ENCODE results near the gene SCN2A. TPM values are rescaled to one million over a fixed set of nuclear protein-coding genes. Genes with fewer than 3 reads are reported as not detected.
"Not testable (repeated sequence)": the region's sequence is repeated elsewhere in the genome, so short reads cannot be mapped to it uniquely, and the experiment has no call there.

The SCN2A gene
- total RNA-seq, 1 donor from 2014 or later, result 0.31 TPM

GRCh38 chr2:165253178-165253577, 14.0 kb downstream of the SCN2A start:
- DNase-seq, result no peak

GRCh38 chr2:165256618-165257017, 17.4 kb downstream of the SCN2A start:
- no peak for DNase-seq

- not testable (repeated sequence) for DNase-seq
These were observed 21.1 kb downstream of the SCN2A start for GRCh38 chr2:165260347-165260746.

- DNase-seq, result no peak
These were observed 29.5 kb downstream of the SCN2A start for GRCh38 chr2:165268754-165269153.

GRCh38 chr2:165273176-165273575, 34.0 kb downstream of the SCN2A start:
- DNase-seq, result no peak

- peak; percentile 15 for DNase-seq
These were observed 35.5 kb downstream of the SCN2A start for GRCh38 chr2:165274698-165275097.

GRCh38 chr2:165275932-165276331, 36.7 kb downstream of the SCN2A start:
- DNase-seq, result no peak

GRCh38 chr2:165277295-165277694, 38.1 kb downstream of the SCN2A start:
- DNase-seq, result no peak

GRCh38 chr2:165277860-165278656, 38.8 kb downstream of the SCN2A start:
- DNase-seq, result no peak

GRCh38 chr2:165280356-165280755, 41.1 kb downstream of the SCN2A start:
- DNase-seq, result no peak

- DNase-seq, result no peak
These were observed 42.2 kb downstream of the SCN2A start for GRCh38 chr2:165281387-165281786.

- no peak for DNase-seq
These were observed 44.1 kb downstream of the SCN2A start for GRCh38 chr2:165283342-165283741.

- DNase-seq, result no peak
These were observed 48.0 kb downstream of the SCN2A start for GRCh38 chr2:165287094-165287778.

- DNase-seq, result no peak
These were observed 49.9 kb downstream of the SCN2A start for GRCh38 chr2:165289069-165289468.

- DNase-seq, result peak; percentile 95
These were observed 54.5 kb downstream of the SCN2A start for GRCh38 chr2:165293440-165294420.

GRCh38 chr2:165294912-165295311, 55.7 kb downstream of the SCN2A start:
- no peak for DNase-seq

- DNase-seq, result no peak
These were observed 56.4 kb downstream of the SCN2A start for GRCh38 chr2:165295643-165296042.

- no peak for DNase-seq
These were observed 66.3 kb downstream of the SCN2A start for GRCh38 chr2:165305391-165306096.

- no peak for DNase-seq
These were observed 68.1 kb downstream of the SCN2A start for GRCh38 chr2:165307317-165307716.

GRCh38 chr2:165311949-165312348, 72.7 kb downstream of the SCN2A start:
- no peak for DNase-seq

GRCh38 chr2:165312999-165313398, 73.8 kb downstream of the SCN2A start:
- DNase-seq, result no peak

- no peak for DNase-seq
These were observed 74.3 kb downstream of the SCN2A start for GRCh38 chr2:165313509-165313908.

Measured in tongue (tissue), 2 donors.